Smooth muscle cell of the brain vasculature (primary cell): Measurements from ENCODE around the gene NUDT3.
A peak's percentile ranks its signal among the peaks of the same experiment; 100 is the strongest.
"Not testable (repeated sequence)": the region's sequence is repeated elsewhere in the genome, so short reads cannot be mapped to it uniquely, and the experiment has no call there.

ENCODE experiments used
- DNase-seq: peaks from one replicate; pipeline ENCODE4 v3.0.0-alpha.2; 2012; ENCODE audit warnings: low read depth, low spot score

NUDT3 gene

GRCh38 chr6:34343806-34344205 lies 48.7 kb downstream of the NUDT3 start:
- no peak for DNase-seq

- DNase-seq = no peak
Measured at GRCh38 chr6:34342247-34342646, 50.2 kb downstream of the NUDT3 start.

- DNase-seq = no peak
Measured at GRCh38 chr6:34341481-34341971, 50.9 kb downstream of the NUDT3 start.

GRCh38 chr6:34340906-34341480 lies 51.5 kb downstream of the NUDT3 start:
- no peak for DNase-seq

GRCh38 chr6:34340394-34340793 lies 52.1 kb downstream of the NUDT3 start:
- no peak for DNase-seq

GRCh38 chr6:34339971-34340370 lies 52.5 kb downstream of the NUDT3 start:
- DNase-seq = no peak

GRCh38 chr6:34339432-34339831 lies 53.0 kb downstream of the NUDT3 start:
- DNase-seq = no peak

GRCh38 chr6:34338811-34339210 lies 53.7 kb downstream of the NUDT3 start:
- no peak for DNase-seq

- no peak for DNase-seq
Measured at GRCh38 chr6:34338377-34338776, 54.1 kb downstream of the NUDT3 start.

- DNase-seq = no peak
Measured at GRCh38 chr6:34334796-34335416, 57.6 kb downstream of the NUDT3 start.

GRCh38 chr6:34333858-34334257 lies 58.6 kb downstream of the NUDT3 start:
- DNase-seq = no peak

- no peak for DNase-seq
Measured at GRCh38 chr6:34332251-34333198, 59.9 kb downstream of the NUDT3 start.

- peak; percentile 28 for DNase-seq
Measured at GRCh38 chr6:34331371-34332050, 61.0 kb downstream of the NUDT3 start.

GRCh38 chr6:34329814-34330213 lies 62.7 kb downstream of the NUDT3 start:
- not testable (repeated sequence) for DNase-seq

GRCh38 chr6:34328969-34329368 lies 63.5 kb downstream of the NUDT3 start:
- no peak for DNase-seq

- DNase-seq = not testable (repeated sequence)
Measured at GRCh38 chr6:34327313-34328205, 64.9 kb downstream of the NUDT3 start.

GRCh38 chr6:34325633-34326032 lies 66.8 kb downstream of the NUDT3 start:
- DNase-seq = no peak

GRCh38 chr6:34324738-34325444 lies 67.6 kb downstream of the NUDT3 start:
- DNase-seq = peak; percentile 18

GRCh38 chr6:34324221-34324620 lies 68.2 kb downstream of the NUDT3 start:
- not testable (repeated sequence) for DNase-seq

- no peak for DNase-seq
Measured at GRCh38 chr6:34323300-34323699, 69.2 kb downstream of the NUDT3 start.
